ENCODE measurements around the gene DAGLA.

The DAGLA gene

GRCh38 chr11:61783717-61784505 lies 103.7 kb downstream of the DAGLA start:
- DNase-seq: no peak
- in situ Hi-C loops (cut with MboI; ENCODE audit: low pct_unique_long_range_greater_than_20kb, low sequenced_read_pairs): no loop called here

- no peak for DNase-seq
- in situ Hi-C loops (cut with MboI; ENCODE audit: low pct_unique_long_range_greater_than_20kb, low sequenced_read_pairs): no loop called here
Measured at GRCh38 chr11:61784506-61784805, 104.3 kb downstream of the DAGLA start.

- in situ Hi-C loops (cut with MboI; ENCODE audit: low pct_unique_long_range_greater_than_20kb, low sequenced_read_pairs): no loop called here
- no peak for DNase-seq
Measured at GRCh38 chr11:61785837-61786402, 105.7 kb downstream of the DAGLA start.

- in situ Hi-C loops (cut with MboI; ENCODE audit: low pct_unique_long_range_greater_than_20kb, low sequenced_read_pairs): no loop called here
- DNase-seq: peak; percentile 66
Measured at GRCh38 chr11:61787928-61788491, 107.8 kb downstream of the DAGLA start.

- in situ Hi-C loops (cut with MboI; ENCODE audit: low pct_unique_long_range_greater_than_20kb, low sequenced_read_pairs): no loop called here
- DNase-seq: peak; percentile 52
Measured at GRCh38 chr11:61791737-61792309, 111.6 kb downstream of the DAGLA start.

GRCh38 chr11:61792310-61793082 lies 112.3 kb downstream of the DAGLA start, which contains the start of the genes FEN1 and TMEM258:
Gene FEN1, plus strand, starts transcription at chr11:61792911. Its CDS starts 2,451 bp downstream, at chr11:61795362.
Gene TMEM258, minus strand, starts transcription at chr11:61792599. Its CDS starts 41 bp downstream, at chr11:61792558.
- in situ Hi-C loops (cut with MboI; ENCODE audit: low pct_unique_long_range_greater_than_20kb, low sequenced_read_pairs): no loop called here
- peak; percentile 94 for DNase-seq

- no peak for DNase-seq
- in situ Hi-C loops (cut with MboI; ENCODE audit: low pct_unique_long_range_greater_than_20kb, low sequenced_read_pairs): no loop called here
Measured at GRCh38 chr11:61793083-61793828, 113.1 kb downstream of the DAGLA start.

- DNase-seq: no peak
- in situ Hi-C loops (cut with MboI; ENCODE audit: low pct_unique_long_range_greater_than_20kb, low sequenced_read_pairs): no loop called here
Measured at GRCh38 chr11:61793829-61794204, 113.6 kb downstream of the DAGLA start.

- DNase-seq: no peak
- in situ Hi-C loops (cut with MboI; ENCODE audit: low pct_unique_long_range_greater_than_20kb, low sequenced_read_pairs): no loop called here
Measured at GRCh38 chr11:61794579-61794978, 114.4 kb downstream of the DAGLA start.

- in situ Hi-C loops (cut with MboI; ENCODE audit: low pct_unique_long_range_greater_than_20kb, low sequenced_read_pairs): no loop called here
- no peak for DNase-seq
Measured at GRCh38 chr11:61795459-61795858, 115.3 kb downstream of the DAGLA start.

- in situ Hi-C loops (cut with MboI; ENCODE audit: low pct_unique_long_range_greater_than_20kb, low sequenced_read_pairs): no loop called here
- no peak for DNase-seq
Measured at GRCh38 chr11:61795876-61796526, 115.8 kb downstream of the DAGLA start.
